HK-2 (cell line): ENCODE results near the gene DAPL1.

Experiments used
- DNase-seq: peaks from one replicate; pipeline ENCODE4 v3.0.0-alpha.2; 2018; ENCODE audit not compliant: unreplicated experiment

Gene DAPL1, protein sequence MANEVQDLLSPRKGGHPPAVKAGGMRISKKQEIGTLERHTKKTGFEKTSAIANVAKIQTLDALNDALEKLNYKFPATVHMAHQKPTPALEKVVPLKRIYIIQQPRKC

DNA sequence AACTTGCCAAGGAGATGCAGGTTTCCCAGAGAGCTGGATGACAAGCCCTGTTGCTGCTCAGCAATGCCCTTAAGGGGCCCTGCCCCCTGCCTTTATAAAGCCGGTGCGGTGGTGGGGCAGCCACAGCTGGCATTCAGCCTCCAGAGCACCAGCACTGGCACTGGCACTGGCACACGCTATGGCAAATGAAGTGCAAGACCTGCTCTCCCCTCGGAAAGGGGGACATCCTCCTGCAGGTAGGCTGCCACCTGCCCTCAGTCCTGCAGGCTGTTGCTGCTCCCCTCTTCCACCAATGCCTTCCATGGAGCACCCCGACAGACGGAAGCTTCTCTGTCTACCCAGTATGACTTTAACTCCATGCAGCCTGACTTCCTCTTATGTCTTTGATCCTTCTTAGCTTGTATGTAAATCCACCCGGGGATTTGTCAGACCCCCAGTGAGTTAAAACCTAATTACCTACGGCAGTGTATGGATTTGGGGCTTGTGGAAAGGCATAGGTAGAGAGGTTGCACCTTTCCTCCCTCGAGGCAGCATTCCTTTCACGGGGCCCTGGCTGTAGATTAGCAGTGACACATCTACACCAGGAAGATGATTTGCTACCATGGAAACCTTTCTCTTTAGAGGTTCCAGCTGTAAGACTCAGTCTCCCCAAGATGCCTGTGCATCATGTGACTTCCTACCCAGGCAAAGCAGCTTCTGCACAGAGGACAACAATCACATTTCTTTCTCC, at the start of gene DAPL1:
TSS of gene DAPL1 (plus strand) at position 123 of the 730 bp plus-strand sequence. CDS start at position 179, 56 bp downstream.
- DNase-seq: no peak

DNA sequence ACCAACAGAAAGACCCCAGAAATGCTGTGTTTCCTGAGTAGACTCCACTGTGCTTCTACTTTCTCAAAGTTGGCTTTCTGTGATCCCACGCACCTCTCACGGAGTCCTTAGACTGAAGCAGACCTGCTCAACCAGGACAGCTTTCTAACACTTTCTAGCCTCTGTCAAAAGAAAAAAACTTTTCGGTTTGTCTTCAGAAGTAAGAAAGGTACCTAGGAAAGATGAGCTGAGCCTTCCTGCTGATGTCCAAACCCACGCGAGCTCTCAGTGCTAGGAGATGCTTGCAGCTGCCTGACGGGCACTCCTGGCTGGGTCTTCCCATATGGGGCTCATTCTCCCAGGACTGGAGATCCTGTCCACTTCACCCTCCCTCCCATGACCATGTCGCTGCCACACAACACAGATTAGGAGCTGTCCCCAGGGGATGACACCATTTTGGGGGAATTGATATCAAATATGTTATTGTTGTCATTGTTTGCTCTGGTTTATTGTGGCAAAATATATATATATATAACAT, 49.2 kb upstream of the DAPL1 start:
- DNase-seq: no peak

DNA sequence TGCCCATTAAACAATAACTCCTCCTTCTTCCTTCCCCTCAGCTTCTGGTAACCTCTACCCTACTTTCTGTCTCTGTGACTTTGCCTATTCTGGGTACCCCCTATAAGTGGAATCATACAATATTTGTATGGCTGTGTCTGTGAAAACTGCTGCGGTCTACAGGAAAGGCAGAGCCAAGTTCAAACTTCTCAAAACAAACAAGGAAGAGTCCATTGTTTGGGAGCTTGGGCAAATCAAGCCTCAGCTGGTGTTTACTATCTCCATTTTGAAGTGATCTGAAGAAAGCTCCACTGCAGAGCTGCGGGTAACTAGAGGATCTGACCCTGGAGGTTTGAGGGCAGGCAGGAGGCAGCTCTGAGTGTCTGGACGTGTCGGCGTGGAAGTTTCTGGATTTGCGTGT, 48.6 kb upstream of the DAPL1 start:
- DNase-seq: no peak

DNA sequence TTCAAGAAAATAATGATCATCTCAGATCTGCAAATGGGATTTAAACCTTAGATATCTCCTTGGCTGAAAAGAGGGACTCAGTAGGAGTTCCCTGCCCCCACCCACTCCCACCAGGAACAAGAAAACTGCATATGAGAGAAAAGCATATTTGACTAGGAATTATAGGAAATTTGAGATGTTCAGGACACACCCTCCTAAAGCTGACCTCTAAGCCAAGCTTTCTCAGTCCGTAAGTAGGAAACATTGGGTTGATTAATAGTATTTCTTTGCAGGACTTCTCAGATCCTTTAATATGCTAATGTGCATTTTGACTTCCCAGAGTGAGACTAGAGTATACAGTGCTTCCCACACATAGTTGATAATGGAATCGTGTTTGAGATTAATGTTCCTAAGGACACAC, 47.8 kb upstream of the DAPL1 start:
- no peak for DNase-seq

DNA sequence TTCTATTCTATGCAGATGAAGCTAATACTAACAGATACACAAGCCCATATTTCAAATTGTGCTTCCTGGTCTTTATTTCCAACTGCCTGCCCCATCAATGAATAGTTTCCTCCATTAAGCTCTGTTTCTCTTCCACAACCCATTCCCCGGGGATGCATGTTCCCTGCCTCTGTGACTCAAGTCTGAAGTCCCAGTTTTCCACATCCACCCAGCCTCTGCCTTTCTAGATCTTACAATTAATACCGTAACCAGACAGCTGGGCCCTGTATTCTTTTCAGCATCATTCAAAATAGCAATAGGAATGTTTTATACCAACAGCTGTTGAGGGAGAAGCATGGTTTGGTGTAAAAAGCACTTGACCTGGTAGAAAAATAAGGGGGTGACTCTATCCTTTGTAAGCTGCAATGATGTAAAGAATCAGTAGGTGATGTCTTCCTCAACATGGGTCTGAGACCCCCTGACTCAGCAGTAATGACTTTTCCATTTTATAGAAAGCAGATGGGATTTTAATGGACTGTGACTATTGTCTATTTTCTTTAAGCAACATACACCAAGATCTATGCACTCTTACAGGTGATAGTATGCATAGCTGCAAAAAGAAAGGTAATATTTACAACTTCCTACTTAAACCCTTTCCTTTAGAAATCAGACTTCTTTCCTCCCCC, 46.1 kb upstream of the DAPL1 start:
- DNase-seq: no peak

DNA sequence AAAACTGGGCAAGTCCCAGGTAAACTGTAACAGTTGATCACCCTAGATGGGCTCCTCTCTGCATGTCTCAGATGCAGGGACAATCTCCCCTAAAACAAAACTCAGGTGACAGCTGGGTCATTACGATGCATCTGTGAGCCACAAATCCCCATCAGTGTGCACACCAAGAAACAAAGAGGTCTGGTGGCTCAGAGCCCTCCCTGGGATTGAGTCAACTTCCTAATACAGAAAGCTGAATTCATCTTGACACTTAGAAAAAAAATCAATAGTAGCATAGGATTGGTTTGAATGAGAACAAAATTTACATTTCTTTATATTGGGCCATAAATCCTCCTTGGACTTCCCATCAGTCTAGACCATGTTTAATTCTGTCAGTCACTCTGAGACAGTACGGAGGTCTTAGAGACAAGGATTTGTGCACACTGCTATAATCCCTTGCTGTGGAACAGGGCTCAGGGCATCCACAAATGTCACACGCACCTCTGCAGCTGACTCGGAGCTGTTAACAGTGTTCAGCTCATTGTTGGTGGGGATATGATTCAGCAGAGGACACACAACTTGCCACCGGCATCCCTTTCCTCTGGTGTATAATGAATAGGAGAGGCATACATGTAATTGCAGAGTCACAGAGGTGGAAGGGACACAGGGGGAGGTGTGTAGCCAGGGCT, 44.5 kb upstream of the DAPL1 start:
- DNase-seq: no peak

DNA sequence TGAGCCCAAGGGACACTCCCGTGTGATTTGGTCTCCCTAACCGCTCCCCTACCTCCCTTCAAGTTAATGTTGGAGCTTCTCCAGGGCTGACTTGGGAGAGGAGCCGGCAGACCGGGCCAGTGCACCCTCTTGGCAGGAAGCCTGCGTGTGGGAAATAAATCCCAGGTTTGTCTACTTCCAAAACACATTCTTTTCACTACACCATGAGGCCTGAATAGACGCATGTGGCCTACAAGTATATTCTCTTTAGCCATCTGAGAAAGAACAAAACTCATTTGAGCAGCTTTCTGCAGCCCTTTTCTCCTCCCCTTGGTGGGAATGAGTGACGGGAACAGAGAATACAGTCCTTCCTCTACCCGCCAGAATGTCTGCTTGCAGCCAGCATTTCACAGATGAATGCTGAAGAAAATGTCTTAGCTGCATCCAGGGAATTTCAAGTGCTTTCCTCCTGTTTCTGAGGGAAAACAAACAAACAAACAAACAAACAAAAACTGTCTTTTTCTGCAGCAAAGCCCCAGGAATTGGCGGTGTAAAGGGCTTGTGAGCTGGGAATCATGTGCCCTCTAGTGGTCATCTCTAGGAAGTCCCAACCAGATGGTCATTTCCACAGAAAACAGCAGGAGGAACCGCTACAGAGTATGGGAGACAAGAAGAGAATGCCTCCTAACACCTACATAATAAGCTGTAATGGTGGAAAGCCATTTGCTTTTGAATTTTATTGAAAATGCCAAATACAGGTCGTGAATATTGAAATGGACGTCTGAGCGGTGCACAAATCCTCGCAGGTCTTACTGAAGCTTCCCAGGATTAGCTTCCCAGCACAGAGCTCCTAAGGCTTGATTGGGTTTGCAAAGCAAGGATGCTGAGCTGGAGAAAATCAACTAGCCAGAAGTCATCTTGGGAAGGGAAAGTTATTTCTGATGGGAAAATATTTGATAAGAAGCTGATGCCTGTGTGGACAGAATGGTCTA, 41.2 kb upstream of the DAPL1 start:
- DNase-seq: peak; percentile 29

DNA sequence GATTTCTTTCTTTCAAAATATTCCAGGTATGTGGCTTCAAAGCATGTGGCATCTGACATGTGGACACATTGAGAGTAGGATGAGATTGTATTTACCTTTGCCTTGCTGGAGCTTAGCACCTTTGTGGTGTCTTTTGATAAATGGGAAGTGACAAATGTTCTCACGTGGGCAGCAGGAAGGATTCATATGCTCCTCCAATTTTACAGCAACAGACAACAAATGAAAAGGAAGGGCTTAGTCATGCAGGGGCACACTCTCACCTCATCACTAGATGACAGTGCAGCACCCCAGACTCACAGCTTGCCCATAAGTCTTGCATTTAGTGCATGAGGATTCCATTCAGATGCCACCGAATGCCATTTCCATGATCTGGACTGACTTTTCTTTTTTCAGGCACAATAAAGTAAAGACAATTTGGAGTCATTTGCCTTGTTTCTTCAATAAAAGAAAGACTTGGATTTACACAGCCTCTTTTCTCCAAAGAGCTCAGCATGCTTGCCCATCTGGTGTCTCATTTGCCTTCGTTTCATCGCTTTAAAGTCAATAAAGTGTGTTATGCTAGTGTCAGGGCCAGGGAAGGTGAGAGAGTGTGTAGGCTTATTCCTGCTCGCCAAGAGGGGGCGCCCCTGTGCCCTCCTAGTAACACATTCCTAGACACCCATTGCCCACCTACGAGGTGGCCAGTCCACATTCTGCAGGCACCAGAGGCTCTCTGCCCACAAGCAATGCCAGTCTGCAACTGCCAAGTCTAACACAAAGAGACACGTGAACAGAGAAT, 39.6 kb upstream of the DAPL1 start:
- no peak for DNase-seq

DNA sequence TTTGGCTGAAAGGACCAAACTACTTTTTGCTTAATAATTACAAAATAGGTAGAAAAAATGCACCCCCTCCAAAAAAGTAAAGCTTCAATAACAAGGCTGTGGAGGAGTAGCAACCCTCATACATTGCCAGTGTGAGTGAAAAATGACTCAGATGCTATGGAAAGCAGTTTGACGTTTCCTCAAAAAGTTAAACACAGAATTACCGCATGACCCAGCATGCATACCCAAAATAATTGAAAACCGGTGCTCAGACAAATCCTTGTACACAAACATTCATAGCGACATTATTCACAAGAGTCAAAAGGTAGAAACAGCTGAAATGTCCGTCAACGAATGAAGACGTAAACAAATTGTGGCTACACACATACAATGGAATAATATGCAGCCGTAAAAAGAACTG, 38.8 kb upstream of the DAPL1 start:
- DNase-seq: no peak

DNA sequence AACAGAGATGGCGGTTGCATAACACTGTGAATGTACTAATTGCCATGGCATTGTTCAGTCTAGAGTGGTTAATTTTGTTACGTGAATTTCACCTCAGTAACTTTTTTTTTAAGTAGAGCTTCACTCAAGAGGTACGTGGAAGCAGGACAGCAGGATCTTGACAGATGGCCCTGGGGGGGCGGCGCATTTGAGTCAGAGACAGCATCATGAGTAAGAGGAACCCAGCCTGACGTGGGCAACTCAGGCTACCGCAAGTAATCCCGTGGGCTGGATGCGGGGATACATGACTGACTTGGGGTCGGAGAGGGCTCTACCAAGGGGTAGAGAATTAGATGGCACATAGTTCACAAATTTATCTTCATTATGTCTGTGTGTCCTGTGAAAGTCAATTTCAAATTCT, 38.1 kb upstream of the DAPL1 start:
- no peak for DNase-seq

DNA sequence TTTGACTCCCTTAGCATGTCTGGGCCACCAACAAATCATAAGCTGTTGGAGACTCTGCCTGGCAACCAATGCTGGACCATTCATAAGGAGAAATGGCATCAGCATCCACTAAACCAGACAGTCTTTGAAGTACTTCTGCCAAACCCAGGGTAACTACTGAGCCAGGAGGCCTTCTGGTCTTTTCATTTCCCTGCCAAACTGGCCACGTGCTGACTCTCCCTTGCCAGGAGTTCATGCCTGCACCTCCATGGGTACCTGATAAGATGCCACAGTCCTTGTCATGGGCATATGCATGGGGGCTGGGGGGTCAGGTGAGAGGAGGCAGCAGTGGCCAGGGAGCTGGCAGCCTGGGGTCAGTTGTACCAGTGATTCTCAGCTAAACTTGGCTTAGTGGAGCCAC, 34.2 kb upstream of the DAPL1 start:
- no peak for DNase-seq

DNA sequence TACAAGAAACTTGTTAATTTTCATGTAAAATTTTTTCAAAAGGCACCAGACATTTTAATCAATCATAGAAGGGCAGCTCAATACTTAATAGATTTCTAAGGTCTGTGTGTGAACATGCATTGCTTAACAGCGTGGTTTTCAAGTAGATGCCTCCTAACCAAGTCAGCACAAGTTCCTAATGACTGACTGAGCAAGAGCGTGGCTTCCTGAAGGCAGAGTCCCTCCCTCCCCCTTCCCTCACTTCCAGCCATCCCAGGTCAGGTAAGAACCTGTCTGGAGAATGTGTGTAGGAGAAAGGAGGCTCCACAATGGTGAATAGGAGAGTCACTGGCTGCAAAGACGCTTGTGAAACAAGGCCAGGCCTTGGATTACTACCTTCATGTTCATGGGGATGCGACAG, 33.5 kb upstream of the DAPL1 start:
- peak; percentile 44 for DNase-seq

DNA sequence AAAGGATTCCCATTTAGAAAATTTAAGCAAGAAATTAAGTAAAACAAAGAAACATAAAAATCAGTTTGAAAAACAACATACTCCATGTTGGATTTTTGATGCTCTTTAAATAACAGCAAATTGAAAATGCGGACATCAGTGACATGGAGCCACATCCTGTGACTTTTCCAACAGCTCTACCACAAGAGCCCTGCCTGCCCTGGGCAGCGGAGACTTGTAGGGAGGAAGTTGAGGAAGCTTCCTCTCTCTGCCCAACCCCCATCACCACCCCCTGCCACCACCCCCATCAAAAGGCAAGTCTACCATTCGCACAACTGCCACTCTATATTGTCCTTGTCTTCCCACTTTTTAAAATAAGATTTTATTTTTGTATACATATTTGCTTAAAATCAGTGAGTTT, 32.8 kb upstream of the DAPL1 start:
- DNase-seq: no peak

DNA sequence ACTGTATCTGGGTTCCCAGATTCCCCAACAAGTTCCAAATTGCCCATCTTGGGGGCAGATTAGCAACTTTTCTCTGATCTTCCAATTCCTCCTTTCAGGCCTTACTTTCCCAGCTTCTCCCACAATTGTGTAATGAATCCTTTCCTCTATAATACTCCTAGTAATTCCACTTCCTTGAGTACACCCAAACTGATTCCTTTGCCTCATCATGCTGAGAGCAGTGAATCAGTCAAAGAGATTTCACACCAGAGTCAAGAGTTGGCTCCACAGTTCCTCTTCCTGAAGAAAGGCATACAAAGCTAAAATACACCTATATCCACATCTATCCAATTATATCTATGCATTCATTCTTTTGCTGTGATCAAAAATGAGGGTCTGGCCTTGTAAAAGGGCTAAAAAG, 28.6 kb upstream of the DAPL1 start:
- no peak for DNase-seq

DNA sequence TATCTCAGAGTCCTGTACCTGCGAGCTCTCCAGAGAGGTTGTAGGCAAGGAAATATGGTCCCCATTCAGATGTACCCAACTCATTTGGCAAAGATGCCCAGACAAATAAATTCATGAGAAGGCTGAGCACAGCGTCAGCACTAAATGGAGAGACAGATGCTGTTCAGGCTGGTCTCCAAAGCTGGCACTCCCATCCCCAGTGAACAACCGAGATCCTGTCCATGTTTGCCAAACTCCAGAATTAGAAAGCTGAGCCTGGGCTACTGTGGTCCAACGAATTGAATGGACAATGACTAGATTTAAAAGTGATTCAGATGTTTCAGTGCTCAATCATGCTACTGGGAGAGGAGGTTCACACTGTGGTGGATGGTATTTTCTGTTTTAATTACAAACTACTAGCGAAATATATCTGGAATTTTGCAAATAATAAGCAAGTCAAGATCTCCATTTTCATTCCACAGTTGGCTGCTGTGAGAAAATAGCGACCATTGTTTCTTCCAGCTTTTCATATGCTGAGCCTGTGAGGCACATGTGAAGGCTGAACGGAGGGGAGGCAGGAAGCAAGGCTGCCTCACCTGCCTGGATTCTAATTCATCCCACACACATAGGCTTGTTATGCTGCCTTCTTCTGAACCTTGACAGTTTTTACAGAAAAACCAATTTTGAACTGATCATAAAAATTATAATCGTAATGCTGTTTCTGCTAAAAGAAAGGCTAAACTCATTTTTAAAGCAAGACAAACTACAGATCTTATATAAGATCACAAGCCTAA, 22.6 kb upstream of the DAPL1 start:
- DNase-seq: no peak

DNA sequence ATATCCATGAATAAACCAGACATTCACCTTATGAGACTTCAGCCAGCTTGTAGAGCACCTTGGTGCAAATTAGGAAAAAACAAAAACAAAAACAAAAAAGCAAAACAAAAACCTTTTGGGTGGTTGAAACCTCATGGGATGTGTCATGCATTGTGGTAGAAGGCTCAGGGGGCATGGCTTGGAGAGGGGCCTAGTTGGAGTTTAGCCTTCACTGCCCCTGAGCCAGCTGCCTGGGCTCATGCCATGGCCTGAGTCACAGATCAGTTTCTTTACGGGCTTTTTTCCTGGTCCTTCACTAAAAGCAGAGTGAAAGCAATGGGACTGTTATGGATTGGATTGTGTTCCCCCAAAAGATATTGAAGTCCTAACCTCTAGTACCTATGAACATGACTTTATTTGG, 22.0 kb upstream of the DAPL1 start:
- DNase-seq: no peak

DNA sequence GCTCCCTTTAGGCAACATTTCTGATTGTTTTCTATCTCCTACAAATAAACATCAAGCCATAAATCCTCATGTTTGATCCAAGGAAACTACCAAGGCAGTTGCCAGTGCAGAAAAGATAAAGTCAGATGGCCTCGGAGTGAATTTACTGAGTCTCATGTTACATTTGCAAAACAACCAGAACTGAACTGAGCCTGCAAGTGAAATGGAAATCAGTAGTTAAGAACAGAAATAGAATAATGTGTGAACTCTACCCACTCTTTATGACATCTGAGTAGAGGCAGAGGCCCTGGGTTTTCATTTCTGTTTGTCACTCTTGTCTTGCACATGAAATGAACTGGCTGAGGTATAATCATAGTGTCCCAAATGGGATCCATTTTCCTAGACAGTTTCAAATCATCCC, 20.4 kb upstream of the DAPL1 start:
- no peak for DNase-seq

DNA sequence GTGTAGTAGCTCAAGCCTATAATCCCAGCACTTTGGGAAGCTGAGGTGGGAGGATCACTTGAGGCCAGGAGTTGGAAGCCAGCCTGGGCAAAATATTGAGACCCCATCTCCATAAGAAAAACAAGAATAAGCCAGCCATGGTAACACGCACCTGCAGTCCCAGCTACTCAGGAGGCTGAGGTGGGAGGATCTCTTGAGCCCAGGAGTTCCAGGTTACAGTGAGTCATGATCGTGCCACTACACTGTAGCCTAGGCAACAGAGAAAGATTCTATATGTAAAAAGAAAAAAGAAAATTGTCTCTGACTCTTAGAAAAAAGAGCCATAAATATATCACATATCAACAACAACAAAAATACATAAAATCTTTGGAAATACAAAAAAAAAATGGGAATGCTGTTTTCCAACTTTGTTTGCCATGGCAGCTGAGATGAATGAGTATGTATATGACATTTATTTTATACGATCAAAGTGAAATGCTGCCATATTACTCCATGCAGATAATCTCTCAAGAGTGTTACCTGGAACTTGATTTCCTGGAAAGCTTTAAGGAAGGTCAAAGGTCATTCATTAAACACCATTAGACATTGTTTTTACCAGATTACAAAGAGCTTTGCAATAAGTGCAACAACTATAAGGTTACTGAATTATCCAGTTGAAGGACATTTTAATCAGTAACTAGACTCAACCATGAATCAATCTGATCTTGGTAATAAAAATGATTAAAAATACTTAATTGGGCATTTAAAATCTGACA, 19.7 kb upstream of the DAPL1 start:
- no peak for DNase-seq

DNA sequence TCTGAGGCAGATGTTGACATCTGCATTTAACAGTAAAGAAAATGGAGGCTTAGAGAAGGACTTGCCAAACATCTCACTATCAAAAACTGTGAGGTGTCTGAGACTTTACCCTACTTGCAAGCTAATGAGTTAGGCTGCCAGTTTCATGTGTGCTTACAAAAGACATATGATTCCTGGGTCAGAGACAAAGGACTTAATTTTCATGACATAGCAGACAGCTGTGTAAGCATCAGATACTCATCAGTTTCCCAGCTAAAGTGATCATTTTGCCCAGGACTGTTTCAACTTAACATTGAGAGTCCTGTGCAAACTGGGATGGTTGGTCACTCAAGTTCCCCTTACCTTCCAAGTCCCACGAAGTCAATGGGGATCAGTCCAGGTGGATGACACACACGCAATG, 18.9 kb upstream of the DAPL1 start:
- no peak for DNase-seq
